GM13977 (cell line): ENCODE measurements around the gene DNAL1.

Experiments used
- DNase-seq: peaks from one replicate; pipeline ENCODE4 v3.0.0; 2012; ENCODE audit warnings: low spot score
- CTCF ChIP-seq: IDR thresholded peaks from 2 replicates; pipeline ENCODE4 v1.5.1; 2012; ENCODE audit warnings: mild to moderate bottlenecking, control low read depth; ENCODE audit not compliant: insufficient read depth; ENCODE audit errors: extremely low read depth, missing control alignments
- in situ Hi-C: fragments of 300-500 bp; cut with MboI; formaldehyde crosslinking; loops from one replicate; pipeline ENCODE4 v1.12.0; 2022; ENCODE audit warnings: low sequenced_read_pairs, low pct_unique_long_range_greater_than_20kb, mixed read lengths, inconsistent platforms; ENCODE audit not compliant: unreplicated experiment

DNAL1 gene

GRCh38 chr14:73714656-73715081 lies 69.9 kb downstream of the DNAL1 start:
- DNase-seq = no peak
- no peak for TF ChIP-seq CTCF
- in situ Hi-C loops = no loop called here

GRCh38 chr14:73715707-73716106 lies 70.9 kb downstream of the DNAL1 start:
- no peak for TF ChIP-seq CTCF
- in situ Hi-C loops = no loop called here
- DNase-seq = peak; percentile 19

GRCh38 chr14:73717266-73717665 lies 72.5 kb downstream of the DNAL1 start:
- peak; percentile 23 for DNase-seq
- TF ChIP-seq CTCF = no peak
- in situ Hi-C loops = no loop called here

GRCh38 chr14:73717711-73718417 lies 73.1 kb downstream of the DNAL1 start:
- no peak for TF ChIP-seq CTCF
- no peak for DNase-seq

GRCh38 chr14:73718418-73719251 lies 73.8 kb downstream of the DNAL1 start:
- DNase-seq = no peak
- in situ Hi-C loops = no loop called here
- no peak for TF ChIP-seq CTCF

More at GRCh38 chr14:73717711-73718417, 73.1 kb downstream of the DNAL1 start:
- in situ Hi-C loops = no loop called here

- in situ Hi-C loops = no loop called here
- no peak for TF ChIP-seq CTCF
- no peak for DNase-seq
Observed at GRCh38 chr14:73719361-73719760, 74.6 kb downstream of the DNAL1 start.
